HepG2 (cell line): ENCODE results near the gene AKR1A1. TPM values are rescaled to one million over a fixed set of nuclear protein-coding genes. Genes with fewer than 3 reads are reported as not detected.

ENCODE experiments used
- EP300 ChIP-seq, 3 experiments: sonication (generic) in 1 of 3; formaldehyde crosslinking in 1 of 3; IDR thresholded peaks; 2 replicates each; pipeline versions ENCODE4 v1.5.1 to v1.6.1; 2011 to 2020; ENCODE audit warnings: low read depth in 2 of 3, low read length in 2 of 3, borderline replicate concordance in 1 of 3, improper control_type of control experiment in 1 of 3, mild to moderate bottlenecking in 1 of 3, missing genetic modification reagents in 1 of 3, moderate library complexity in 1 of 3
- KDM5B ChIP-seq: sonication (generic); formaldehyde crosslinking; IDR thresholded peaks from 2 replicates; pipeline ENCODE4 v1.4.0; 2020; ENCODE audit warnings: missing genetic modification reagents, mild to moderate bottlenecking, borderline replicate concordance
- PCBP2 ChIP-seq: fragments of 200-400 bp; formaldehyde crosslinking; optimal IDR thresholded peaks from 2 replicates; pipeline ENCODE3; 2018; ENCODE audit warnings: low read length, low read depth; ENCODE audit not compliant: poor library complexity, severe bottlenecking
- RBM22 ChIP-seq: fragments of 200-400 bp; formaldehyde crosslinking; optimal IDR thresholded peaks from 2 replicates; pipeline ENCODE3; 2017; ENCODE audit warnings: mild to moderate bottlenecking, low read length, moderate library complexity
- SMAD9 ChIP-seq: sonication (generic); formaldehyde crosslinking; IDR thresholded peaks from 2 replicates; pipeline ENCODE4 v1.5.1; 2020; ENCODE audit warnings: mild to moderate bottlenecking, missing genetic modification reagents
- SP1 ChIP-seq, 2 experiments: fragments of 450-650 bp in 1 of 2; sonication (generic) in 1 of 2; formaldehyde crosslinking in 1 of 2; IDR thresholded peaks; 2 replicates each; pipeline versions ENCODE4 v1.4.0 to v1.6.1; 2016 to 2020; ENCODE audit warnings: missing genetic modification reagents in 1 of 2
- ZC3H13 ChIP-seq: sonication (generic); formaldehyde crosslinking; IDR thresholded peaks from 2 replicates; pipeline ENCODE4 v1.8.1; 2023; ENCODE audit warnings: mild to moderate bottlenecking, missing genetic modification reagents, moderate library complexity
- ZEB1 ChIP-seq: IDR thresholded peaks from 2 replicates; pipeline ENCODE4 v1.6.1; 2012; ENCODE audit warnings: mild to moderate bottlenecking, low read depth, inconsistent platforms; ENCODE audit not compliant: insufficient replicate concordance
- ZNF180 ChIP-seq: sonication (generic); formaldehyde crosslinking; IDR thresholded peaks from 2 replicates; pipeline ENCODE4 v1.4.0; 2020; ENCODE audit warnings: low read depth, missing genetic modification reagents, borderline replicate concordance
- ZNF503 ChIP-seq: sonication (generic); formaldehyde crosslinking; IDR thresholded peaks from 2 replicates; pipeline ENCODE4 v1.4.0; 2020; ENCODE audit warnings: missing genetic modification reagents
- ZNF570 ChIP-seq: sonication (generic); formaldehyde crosslinking; IDR thresholded peaks from 2 replicates; pipeline ENCODE4 v1.4.0; 2020; ENCODE audit warnings: mild to moderate bottlenecking, missing genetic modification reagents, borderline replicate concordance
- ZNF75D ChIP-seq: sonication (generic); formaldehyde crosslinking; IDR thresholded peaks from 2 replicates; pipeline ENCODE4 v1.8.1; 2023; ENCODE audit warnings: missing genetic modification reagents, mild to moderate bottlenecking, borderline replicate concordance
- ZNF781 ChIP-seq: sonication (generic); formaldehyde crosslinking; IDR thresholded peaks from 2 replicates; pipeline ENCODE4 v1.5.1; 2020; ENCODE audit warnings: borderline replicate concordance, mild to moderate bottlenecking, missing genetic modification reagents; ENCODE audit errors: not compliant biosample characterization
- ZSCAN30 ChIP-seq: sonication (generic); formaldehyde crosslinking; IDR thresholded peaks from 2 replicates; pipeline ENCODE4 v1.5.0; 2020; ENCODE audit warnings: mild to moderate bottlenecking, missing genetic modification reagents
- polyA plus RNA-seq, 8 experiments: library from polyadenylated mRNA; depleted of rRNA in 3 of 8; stranded (reverse) in 7 of 8; unstranded in 1 of 8; fragments of >200 nt; fragmentation: Illumina TruSeq in 4 of 8; extraction: Trizol in 4 of 8; gene quantifications; 2 replicates each; pipeline versions ENCODE4 v1.2.1 to v1.2.3, GENCODE V29; 2011 to 2016; ENCODE audit warnings: low read depth in 4 of 8, missing spikeins in 1 of 8, mixed read lengths in 1 of 8; ENCODE audit not compliant: insufficient read depth in 1 of 8
- total RNA-seq, 5 experiments: library from RNA; depleted of rRNA; stranded (reverse); fragments of >200 nt; fragmentation: Illumina TruSeq; extraction: Trizol; gene quantifications; 2 replicates each; pipeline ENCODE4 v1.2.3, GENCODE V29; 2016; ENCODE audit warnings: low read depth in 1 of 5
- TF ChIP-seq, protein P1 (sequence below): sonication (generic); formaldehyde crosslinking; IDR thresholded peaks from 2 replicates; pipeline ENCODE4 v1.4.0; 2020; ENCODE audit warnings: missing genetic modification reagents, borderline replicate concordance
- TF ChIP-seq, protein P2 (sequence below): sonication (generic); formaldehyde crosslinking; IDR thresholded peaks from 2 replicates; pipeline ENCODE4 v1.4.0; 2020; ENCODE audit warnings: missing genetic modification reagents, borderline replicate concordance
- TF ChIP-seq, protein P3 (sequence below): IDR thresholded peaks from 2 replicates; pipeline ENCODE4 v1.6.1; 2016; ENCODE audit warnings: missing genetic modification reagents, missing compliant biosample characterization

Gene AKR1A1
- total and polyA plus RNA-seq, 2 of the 13 experiments (the other 11 are each of a cell fraction or from before 2014, with no cell fraction given) = 181 to 217 TPM

GRCh38 chr1:45521413-45522323 lies 29.0 kb upstream of the AKR1A1 start, which contains the start of gene PRDX1 (continued):
- TF ChIP-seq, protein P1, sequence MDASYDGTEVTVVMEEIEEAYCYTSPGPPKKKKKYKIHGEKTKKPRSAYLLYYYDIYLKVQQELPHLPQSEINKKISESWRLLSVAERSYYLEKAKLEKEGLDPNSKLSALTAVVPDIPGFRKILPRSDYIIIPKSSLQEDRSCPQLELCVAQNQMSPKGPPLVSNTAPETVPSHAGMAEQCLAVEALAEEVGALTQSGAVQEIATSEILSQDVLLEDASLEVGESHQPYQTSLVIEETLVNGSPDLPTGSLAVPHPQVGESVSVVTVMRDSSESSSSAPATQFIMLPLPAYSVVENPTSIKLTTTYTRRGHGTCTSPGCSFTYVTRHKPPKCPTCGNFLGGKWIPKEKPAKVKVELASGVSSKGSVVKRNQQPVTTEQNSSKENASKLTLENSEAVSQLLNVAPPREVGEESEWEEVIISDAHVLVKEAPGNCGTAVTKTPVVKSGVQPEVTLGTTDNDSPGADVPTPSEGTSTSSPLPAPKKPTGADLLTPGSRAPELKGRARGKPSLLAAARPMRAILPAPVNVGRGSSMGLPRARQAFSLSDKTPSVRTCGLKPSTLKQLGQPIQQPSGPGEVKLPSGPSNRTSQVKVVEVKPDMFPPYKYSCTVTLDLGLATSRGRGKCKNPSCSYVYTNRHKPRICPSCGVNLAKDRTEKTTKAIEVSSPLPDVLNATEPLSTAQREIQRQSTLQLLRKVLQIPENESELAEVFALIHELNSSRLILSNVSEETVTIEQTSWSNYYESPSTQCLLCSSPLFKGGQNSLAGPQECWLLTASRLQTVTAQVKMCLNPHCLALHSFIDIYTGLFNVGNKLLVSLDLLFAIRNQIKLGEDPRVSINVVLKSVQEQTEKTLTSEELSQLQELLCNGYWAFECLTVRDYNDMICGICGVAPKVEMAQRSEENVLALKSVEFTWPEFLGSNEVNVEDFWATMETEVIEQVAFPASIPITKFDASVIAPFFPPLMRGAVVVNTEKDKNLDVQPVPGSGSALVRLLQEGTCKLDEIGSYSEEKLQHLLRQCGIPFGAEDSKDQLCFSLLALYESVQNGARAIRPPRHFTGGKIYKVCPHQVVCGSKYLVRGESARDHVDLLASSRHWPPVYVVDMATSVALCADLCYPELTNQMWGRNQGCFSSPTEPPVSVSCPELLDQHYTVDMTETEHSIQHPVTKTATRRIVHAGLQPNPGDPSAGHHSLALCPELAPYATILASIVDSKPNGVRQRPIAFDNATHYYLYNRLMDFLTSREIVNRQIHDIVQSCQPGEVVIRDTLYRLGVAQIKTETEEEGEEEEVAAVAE (CRISPR knock-in tag) = peak; percentile 96
- TF ChIP-seq SMAD9 (CRISPR knock-in tag) (peak; percentile 39; the same call in 1 of the 2 replicates), ZC3H13 (CRISPR knock-in tag) (peak; percentile 72; the same call in 1 of the 2 replicates), ZNF503 (CRISPR knock-in tag) (peak; percentile 81), EP300 (IDR thresholded peaks at IDR 0.05; ENCODE audit: low read depth in 2 of 2, low read length in 2 of 2) (peak in 1 of 2 experiments; percentile 85; a peak in 3 of 4 replicates), EP300 (CRISPR knock-in tag; IDR thresholded peaks at IDR 0.05; ENCODE audit: borderline replicate concordance) (peak; percentile 89), RBM22 (peak; percentile 54), ZSCAN30 (peak; percentile 95; the same call in 1 of the 2 replicates), ZNF570 (CRISPR knock-in tag) (no peak), KDM5B (CRISPR knock-in tag) (peak; percentile 95), ZNF180 (0 out of 2 replicates have a peak, but pooled peaks have one; percentile 67), SP1 (IDR thresholded peaks at IDR 0.05) (peak; percentile 80), SP1 (CRISPR knock-in tag; IDR thresholded peaks at IDR 0.05) (peak; percentile 77), PCBP2 (no peak), ZNF75D (CRISPR knock-in tag) (peak; percentile 85; the same call in 1 of the 2 replicates), ZEB1 (no peak), ZNF781 (CRISPR knock-in tag) (peak; percentile 94)
- TF ChIP-seq, protein P2, sequence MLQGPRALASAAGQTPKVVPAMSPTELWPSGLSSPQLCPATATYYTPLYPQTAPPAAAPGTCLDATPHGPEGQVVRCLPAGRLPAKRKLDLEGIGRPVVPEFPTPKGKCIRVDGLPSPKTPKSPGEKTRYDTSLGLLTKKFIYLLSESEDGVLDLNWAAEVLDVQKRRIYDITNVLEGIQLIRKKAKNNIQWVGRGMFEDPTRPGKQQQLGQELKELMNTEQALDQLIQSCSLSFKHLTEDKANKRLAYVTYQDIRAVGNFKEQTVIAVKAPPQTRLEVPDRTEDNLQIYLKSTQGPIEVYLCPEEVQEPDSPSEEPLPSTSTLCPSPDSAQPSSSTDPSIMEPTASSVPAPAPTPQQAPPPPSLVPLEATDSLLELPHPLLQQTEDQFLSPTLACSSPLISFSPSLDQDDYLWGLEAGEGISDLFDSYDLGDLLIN (CRISPR knock-in tag) = no peak
- TF ChIP-seq, protein P3, sequence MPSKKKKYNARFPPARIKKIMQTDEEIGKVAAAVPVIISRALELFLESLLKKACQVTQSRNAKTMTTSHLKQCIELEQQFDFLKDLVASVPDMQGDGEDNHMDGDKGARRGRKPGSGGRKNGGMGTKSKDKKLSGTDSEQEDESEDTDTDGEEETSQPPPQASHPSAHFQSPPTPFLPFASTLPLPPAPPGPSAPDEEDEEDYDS (CRISPR knock-in tag) = peak; percentile 98
